Activated naive CD4-positive, alpha-beta T cell (primary cell): ENCODE measurements around the gene CDRT4.

Experiments
- DNase-seq, 4 experiments: peaks; one replicate each; lab custom pipeline; 2025; lab: John Stamatoyannopoulos, UW

Gene CDRT4

DNA sequence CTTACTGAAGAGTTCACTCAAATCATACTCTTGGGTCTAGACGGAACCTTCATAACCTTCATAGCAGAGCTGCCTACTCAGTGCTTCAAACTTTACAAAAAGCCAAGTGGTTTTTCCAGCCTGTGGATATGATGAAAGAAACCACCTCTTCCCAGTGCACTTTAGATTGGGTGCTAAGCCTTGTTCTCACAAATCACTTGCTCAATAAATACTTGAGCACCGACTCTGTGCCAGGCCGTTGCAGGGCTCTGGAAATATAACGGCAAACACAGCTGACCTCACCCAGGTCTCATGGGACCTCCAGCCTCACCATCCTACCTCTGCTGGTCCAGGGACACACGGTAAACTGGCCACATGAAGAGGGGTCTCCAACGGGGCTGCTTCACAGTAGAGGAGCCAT, 35.7 kb downstream of the CDRT4 start:
- no peak for DNase-seq

DNA sequence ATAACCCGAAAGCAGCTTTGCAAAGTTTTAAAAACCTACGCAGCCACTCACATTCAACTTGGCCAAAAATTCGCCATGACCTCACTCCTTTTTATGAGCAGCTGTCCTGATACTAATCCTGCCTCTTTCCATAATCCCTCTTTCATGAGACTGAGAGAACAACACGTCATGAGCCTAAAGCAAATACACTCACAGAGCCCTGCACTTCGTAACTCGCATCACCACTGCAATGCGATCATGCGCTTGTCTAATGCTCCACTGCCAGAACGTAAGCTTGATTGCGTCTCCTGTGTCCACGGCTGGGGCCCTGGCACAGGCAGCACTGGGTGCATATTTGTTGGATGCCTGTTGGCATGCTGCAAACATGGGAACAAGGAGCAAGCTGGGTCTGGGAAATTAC, 36.2 kb downstream of the CDRT4 start:
- no peak for DNase-seq

DNA sequence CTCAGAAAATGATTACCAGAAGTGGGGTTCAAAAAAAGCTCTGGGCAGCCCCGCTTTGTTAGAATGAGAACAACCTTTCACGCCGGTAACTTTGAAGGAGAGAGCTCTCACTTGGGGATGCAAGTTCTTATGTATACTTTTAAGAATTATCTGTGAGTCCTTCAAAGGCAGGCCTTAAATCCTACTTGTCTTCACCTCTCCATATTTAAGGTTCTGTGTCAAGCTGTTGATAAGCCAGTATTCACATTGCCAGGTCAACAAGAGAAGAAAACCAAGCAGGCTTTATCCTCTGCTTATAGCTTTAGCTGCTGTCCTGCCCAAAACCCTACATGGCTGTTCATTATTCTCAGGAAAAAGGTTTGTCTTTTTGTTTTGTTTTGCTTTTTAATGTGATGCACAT, 42.9 kb downstream of the CDRT4 start:
- DNase-seq = no peak

DNA sequence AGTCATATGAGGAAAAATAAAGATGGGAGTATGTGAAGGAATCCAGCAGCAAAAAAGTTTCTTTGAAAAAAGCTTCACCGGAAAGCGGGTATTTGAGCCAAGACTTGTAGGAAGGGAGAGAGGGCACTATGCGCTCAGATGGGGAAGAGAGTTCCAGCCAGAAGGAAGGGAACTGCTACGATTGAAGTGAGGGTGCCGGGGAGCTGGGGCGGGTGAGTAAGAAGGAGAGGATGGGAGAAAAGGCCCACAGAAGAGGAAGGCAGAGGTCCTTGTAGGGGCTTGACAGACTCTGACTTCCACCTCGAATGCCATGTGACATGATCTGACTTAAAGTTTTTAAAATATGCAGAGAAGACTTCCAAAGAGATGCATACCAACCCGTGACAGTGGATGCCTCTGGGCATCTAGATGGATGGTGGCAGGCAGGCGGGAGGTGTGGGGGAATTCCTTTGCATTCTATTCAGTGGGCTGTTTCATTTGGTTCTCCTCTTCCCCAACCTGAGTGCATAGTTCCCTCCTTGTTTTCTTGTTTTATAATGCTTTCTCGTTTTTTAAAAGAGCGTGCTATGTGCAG, 44.9 kb downstream of the CDRT4 start:
- DNase-seq = no peak

DNA sequence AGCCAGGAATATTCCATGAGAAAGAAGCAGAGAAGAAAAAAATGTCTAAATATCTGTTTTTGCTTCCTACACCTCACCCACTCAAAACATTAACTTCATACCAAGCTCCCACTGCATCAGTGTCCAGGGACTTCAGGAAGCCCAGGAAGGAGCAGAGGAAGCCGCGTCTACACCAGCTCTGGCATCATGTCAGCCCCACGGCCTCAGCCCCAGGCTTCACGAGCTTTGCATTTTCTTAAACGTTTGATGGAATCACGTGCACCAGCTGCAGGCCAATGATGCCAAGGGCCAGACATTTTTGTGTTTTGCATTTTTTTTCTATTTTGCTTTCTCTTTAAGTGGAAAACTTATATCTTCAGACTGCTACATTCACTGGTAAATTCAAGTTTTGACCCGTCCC, 48.6 kb downstream of the CDRT4 start:
- no peak for DNase-seq

DNA sequence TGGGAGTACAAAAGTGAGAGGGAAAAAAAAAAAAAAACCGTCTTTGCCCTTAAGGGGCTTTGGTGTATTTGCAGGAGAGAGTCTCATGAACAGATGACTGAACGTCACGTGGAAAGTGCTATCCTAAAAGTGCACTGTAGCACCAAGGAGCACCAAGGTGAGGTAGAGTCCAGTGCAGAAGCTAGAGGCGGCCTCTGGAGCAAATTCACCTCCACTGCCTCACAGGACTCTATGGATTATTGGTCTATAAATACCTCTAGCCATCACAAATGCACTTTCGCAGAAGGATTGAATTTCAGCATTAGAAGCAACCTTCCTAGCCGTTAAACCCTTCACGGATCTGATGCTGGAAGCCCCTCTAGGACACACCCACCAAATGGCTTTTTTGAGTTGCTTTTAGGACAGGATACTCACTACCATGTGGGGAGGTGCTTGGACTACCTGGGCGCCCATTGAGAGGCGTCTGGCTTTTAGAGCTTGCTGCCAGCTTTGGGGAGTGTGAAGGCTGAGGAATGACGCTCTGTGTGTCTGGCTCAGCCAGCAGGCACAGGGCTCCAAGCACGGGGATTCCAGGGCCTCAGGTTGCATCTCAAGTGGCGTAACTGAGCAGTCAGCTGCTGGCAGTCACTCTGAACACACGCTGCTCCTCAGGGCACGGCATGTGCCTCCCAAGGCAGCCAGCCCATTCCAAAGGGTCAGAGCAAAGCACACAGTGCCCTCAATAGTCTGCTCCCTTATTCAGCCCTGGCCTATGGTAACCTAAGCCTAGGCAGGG, 52.7 kb downstream of the CDRT4 start:
- no peak for DNase-seq

DNA sequence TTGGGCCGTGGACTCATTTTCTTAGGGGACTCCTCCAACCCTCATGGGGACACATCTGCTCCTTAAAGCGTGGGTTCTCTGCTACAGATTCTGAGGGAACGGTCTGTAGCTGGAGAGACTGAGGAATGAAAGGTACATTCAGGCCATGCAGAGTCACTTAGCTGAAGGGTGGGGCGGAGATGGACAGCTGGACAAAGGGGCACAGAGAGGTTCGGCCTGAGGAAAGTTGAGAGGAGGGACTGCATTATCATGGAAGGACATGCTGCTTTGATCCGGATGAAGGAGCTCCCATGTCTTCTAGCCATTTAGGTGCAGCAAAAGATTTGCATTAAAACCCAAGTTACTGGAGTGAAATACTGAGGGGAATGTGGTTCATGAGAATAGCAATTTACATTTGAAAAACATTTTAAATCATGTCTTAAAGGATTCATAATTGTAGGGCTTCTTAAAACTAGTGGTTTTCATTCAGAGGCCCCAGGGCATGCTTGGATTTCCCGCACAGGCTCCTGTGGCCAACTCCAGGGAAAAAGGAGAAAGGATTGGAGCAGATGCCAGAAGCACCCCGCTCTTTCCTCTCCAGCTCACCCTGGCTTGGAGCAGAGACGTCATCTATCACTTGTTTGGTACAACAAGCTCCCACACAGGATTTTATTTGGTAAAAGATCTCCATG, 54.2 kb downstream of the CDRT4 start:
- DNase-seq = no peak

DNA sequence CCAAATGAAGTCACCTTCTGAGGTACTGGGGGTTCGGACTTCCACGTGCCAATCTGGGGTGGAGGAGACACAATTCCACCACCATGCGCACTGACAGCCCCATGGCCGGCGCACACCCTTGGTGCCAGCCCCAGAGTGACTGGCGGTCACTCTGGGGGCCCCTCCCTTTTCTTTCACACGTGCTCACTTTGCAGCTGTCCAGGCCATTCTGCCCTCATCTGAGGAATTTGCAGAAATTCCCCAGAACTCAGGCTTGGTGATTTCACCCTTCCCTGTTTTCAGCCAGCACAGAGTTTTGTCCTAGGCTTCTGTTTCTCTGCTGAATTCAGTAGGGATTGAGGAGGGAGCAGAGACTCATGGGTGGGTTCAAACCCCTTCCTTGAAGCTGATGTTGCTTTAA, 54.8 kb downstream of the CDRT4 start:
- DNase-seq = no peak

DNA sequence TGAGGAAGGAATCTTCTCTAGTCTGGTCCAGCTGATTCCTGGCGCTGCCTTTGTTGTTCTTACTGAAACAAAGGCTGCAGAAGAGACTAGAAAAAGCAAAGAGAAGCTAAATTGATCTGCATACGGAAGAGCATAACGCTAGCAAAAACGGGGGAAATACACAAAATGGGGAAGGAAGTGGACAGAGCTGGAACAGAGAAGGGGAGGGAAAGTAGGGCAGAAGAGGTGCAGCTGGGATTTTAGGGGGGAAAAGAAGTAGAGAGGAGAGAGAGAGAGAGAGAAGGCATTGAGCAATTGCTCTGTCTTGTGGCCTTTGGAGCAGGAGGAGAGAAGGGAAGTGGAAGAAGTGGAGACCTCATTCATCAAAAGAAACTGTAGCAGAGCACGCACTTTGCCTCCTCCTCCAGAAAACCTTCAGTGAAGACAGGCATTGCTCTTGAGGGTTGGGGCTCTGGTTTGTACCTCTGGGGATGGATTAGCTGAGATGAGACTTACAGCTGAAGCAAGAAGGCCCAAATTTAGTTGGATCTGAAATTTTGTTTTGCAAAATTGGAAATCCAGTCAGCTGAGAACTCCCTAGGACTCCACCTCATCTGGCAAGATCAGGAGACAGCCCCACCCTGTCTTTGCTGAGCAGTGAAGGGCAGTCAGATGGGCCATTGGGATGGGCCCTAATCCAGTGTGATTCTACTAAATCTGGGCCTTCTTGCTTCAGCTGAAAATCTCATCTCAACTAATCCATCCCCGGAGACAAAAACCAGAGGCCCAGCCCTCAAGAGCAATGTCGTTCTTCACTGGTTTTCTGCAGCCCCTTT, 55.8 kb downstream of the CDRT4 start:
- no peak for DNase-seq

DNA sequence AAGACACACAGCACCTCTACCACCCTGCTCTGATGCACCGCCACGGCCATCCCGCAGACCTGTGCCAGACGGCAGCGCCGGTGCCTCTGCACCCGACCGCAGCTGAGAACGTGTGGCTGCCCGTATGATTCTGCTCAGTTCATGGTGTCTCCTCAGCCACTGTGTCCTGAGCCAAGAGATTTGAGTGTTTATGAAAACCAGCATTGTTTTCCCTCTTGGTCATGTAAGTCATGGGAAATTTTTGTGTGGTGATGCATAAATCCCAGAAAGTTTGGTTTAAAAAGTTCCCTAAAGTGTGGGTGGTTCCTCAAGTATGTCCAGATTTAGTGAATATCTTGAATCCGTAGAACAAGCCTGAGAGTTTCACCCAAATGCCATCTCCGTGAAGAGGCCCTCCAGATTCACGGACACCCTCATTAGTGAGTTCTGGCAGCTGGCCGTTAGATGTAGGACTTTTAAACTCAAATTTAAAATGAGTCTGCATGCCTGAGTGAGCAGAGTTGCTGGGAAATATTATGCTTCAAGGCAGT, 57.6 kb downstream of the CDRT4 start:
- DNase-seq = no peak

DNA sequence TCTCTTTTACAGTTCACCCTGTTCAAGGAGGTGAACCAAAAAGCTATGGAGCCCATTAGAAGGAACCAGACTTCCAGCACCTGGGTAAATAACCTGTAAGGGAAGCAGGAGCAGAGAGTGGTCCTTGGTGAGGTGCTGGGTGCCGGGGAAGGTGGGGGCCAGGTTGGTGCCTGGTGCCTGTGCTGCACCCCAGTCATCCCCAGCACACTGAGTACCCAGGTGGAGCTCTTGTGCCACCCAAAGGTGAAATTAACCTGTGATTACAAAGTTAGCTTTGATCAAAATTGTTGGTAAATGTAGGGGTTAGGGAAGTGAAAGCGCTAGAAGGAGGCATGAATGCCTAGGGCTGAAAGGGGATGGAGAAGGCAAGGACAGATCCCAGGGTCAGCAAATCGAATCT, 58.6 kb downstream of the CDRT4 start:
- DNase-seq = no peak

DNA sequence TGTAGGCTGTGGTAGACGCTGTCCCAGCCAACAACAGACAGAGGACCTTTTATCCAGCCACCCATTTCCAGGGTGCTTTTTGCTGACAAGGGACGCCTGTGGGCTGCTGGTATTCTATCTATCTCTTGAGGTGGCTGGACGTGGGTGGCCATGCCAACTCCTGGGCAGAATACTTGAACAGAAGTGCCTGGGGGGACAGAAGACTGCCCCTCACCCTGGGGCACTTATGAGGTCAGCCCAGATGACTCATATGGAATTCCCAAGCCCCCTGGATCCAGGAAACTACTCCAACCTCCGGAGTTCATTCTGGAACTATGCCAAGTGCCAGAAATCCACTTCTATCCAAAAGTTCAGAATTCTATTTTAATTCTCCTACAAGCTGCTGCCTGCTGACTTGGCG, 61.3 kb downstream of the CDRT4 start:
- DNase-seq = no peak

DNA sequence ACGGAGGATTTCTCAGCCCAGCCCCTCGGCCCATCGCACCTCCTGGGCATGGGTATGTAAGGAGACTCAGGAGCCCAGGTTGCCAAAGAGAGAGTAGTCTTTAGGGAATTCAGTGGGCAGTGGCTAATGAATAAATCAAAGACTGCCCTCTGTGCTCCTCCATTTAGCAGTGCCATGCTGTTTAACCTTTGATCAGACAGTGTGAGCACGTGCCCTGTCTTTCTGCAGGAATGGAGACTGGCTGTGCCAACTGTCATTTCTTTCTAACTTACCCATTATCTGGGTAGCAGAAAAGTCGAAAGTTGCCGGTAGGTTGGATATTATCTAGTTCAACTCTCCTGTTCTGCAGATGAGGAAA, 62.4 kb downstream of the CDRT4 start:
- no peak for DNase-seq

DNA sequence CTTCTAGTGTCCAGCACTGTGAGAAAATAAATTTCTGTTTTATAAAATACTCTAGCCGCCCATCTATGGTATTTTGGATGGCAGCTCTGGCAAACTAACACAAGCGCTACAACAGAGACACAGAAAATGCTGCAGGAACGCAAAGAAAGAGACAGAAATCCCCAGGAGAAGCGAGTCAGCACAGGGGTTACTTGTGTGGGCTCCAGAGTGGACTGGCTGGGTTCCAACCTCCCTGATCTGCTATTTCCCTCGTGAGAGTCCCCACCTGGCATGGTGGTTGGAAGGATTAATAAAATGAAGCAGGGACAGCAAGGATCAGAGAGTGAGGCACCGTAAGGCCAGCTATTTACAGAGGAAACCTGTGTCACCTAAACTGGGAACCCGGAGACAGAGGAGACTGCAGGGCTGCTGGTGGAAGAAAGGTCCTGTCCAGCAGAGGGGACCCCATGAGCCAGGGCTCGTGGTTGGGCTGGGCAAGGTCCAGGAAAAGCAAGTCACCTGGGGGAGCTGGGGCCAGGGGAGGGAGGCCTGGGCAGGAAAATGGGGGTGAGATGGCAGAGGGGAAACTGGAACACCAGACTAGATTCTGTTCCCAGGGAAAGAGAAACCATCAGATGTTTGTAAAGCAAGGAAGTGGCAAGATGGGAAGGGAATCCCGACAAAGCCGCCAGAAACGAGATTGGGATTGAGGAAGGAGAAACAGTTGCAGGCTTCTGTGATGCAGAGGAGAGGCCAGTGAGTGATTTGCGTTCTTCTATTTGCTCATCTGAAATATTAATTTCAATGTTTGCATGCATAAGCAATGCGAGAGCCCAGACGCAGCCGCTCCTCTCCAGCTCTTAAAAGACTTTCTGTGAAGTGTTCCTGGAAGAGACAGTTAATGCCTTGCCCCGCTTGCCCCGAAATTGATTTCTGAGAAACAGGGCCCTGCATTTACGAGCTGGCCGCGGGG, 63.0 kb downstream of the CDRT4 start:
- no peak for DNase-seq

DNA sequence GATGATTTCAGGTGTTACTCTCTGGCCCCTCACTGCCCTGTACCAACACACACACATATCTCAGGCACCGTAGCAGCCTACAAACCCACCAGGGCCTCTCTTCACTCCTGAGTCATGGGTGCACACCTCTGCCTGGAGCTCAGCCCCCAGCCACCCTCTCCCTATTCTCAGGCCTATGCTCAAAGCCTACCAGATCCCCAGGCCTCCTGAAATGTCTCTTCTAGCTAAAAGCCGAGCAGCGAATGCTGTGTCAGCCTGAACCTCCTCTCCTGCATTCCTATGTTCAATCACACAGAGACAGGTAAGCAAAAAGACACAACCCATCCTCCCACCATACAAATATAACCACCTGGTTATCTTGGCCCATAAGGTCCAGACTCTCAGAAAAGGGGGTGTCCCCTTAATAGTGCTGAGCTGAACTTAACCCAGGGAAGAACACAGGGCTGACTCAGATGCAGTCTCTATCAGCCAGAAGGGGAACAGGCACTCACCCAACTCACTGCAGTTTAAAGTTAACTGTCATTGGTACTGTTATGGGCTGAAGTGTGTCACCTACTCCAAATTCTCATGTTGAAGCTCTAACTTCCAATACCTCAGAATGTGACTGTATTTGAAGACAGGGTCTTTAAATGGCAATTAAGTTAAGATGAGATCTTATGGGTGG, 64.0 kb downstream of the CDRT4 start:
- no peak for DNase-seq

DNA sequence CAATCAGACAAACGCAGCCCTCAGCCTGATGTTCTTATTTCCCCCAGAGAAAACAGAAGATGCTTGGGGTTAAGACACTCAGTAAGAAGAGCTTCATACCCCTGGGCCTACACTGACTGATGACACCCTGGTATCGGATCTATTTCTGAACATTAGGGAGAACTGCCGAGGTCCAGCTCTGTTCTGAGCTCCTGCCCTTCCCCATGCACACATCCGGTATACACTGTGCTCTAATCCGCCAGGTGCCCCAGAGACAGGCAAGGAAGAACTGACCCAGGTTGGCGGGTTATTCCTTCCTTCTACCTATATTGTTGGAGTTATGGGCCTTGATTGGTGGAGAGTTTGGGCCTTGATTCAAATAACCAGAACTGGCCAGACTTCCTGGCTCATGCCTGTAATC, 68.0 kb downstream of the CDRT4 start:
- no peak for DNase-seq

DNA sequence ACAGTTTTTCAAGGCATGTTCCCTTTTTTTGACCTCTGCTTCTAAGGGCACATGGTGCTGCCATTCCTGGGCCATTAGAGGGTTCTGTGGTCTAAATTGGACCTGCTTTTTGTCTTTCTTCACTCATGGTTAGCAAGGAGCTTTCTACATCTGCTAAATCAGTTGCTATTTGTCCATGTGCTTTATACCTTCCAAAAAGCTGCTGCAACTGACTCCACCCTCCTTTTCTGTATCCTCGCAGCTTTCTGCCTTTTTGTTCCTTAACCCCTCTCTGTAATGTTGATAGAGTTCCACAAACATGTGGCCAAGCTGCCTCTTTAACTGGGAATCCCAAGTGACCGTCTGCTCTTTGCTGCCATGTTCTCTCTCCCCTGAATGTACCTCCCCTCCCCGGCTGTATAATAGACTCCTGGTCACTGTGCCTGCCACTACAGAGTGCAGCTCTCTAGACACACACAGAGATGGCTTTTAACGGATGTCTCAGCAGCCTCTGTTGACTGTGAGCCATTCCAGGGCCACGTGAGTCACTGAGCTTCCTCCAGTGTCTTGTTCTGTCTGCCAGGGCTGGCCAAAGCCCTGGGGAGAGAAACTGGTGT, 68.6 kb downstream of the CDRT4 start:
- DNase-seq = no peak

DNA sequence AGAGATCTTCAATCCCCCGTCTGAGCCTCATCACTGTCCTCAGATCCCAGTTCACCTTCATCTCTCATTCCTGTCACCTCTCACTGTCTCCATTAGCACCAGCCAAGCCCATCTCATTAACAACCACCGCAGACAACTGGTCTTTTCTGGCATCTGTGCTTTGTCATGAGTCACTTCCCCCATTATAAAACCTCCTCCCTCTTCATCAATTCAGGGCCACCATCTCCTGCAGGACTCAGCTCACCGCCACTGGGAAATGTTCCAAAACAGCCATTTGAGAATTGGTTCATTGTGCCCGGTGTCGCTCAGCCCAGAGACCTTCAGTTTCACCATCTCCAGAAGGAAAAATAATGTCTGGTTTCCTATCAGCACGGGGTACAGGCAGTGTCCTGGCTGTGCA, 69.1 kb downstream of the CDRT4 start:
- DNase-seq = no peak

DNA sequence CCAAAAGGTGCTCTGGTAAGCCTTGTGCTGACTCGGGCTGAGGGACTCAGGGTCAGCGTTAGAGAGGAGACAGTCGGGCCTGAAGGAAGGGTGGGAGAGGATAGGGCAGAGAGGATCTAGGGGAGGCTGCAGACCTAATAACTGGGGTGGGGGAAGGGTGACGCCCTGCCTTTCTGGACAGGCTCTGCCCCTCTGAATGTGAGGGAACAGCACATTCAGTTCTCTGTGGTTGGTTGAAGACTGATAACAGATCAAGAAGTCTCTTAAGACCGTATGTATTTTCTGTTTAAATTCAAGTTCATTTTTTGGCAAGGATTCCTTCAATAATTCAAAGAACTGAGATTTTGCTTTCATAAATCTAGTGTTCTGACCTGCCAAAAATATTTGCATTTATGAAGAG, 69.8 kb downstream of the CDRT4 start:
- DNase-seq = no peak

DNA sequence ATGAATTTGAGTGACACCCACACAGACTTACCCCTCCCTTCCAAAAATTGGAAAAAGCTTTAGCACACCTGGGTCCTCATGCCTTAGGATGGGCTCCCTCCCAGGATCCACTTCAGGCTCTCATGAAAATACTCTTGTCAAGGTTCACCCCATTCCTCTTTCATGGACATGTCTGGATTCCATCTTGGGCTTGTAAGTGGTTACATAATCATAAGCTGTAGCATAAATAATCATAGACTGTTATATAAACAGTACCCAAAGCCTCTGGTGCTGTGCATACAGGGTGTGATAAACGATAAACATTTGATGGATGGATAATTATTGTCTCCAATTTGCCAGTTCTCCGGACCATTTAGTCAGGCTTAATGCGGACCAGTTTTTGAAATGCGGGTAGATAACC, 72.3 kb downstream of the CDRT4 start:
- no peak for DNase-seq
